Measurements from ENCODE around the gene IRGC. TPM values are rescaled to one million over a fixed set of nuclear protein-coding genes. Genes with fewer than 3 reads are reported as not detected.

The IRGC gene
- total RNA-seq, 2 experiments from 2014 or later: not detected

Other genes with a start within 250 kb of the IRGC start
- gene PHLDB3, start 211.3 kb upstream of the IRGC start, total RNA-seq: 10 to 100 TPM; 13.5 to 15.2 TPM
- gene ETHE1, start 188.9 kb upstream of the IRGC start, total RNA-seq: 100 to 1,000 TPM; 104 to 112 TPM
- gene ZNF575, start 182.9 kb upstream of the IRGC start, total RNA-seq: 1 to 10 TPM; 3.1 to 3.7 TPM
- gene XRCC1, start 140.5 kb upstream of the IRGC start, total RNA-seq: 10 to 100 TPM; 42.5 to 43.0 TPM
- gene PINLYP, start 140.3 kb upstream of the IRGC start, total RNA-seq: 1 to 10 TPM; 2.2 to 3.7 TPM
- 10 to 100 TPM; 18.3 to 19.9 TPM for gene IRGQ, start 119.9 kb upstream of the IRGC start, total RNA-seq
- gene ZNF576, start 119.5 kb upstream of the IRGC start, total RNA-seq: 10 to 100 TPM; 12.6 to 14.1 TPM
- gene SRRM5, start 104.0 kb upstream of the IRGC start, total RNA-seq: under 1 TPM; 0.39 to 0.59 TPM
- gene ZNF428, start 96.4 kb upstream of the IRGC start, total RNA-seq: 10 to 100 TPM; 11.7 to 12.5 TPM
- gene CADM4, start 76.2 kb upstream of the IRGC start, total RNA-seq: under 1 TPM; 0.39 to 0.57 TPM
- 10 to 100 TPM; 14.4 to 15.1 TPM for gene PLAUR, start 45.9 kb upstream of the IRGC start, total RNA-seq
- gene SMG9, start 38.9 kb downstream of the IRGC start, total RNA-seq: 10 to 100 TPM; 58.2 to 58.3 TPM
- 100 to 1,000 TPM; 120 to 130 TPM for gene KCNN4, start 64.9 kb downstream of the IRGC start, total RNA-seq
- 1 to 10 TPM in 1 of 2 experiments, under 1 TPM in 1; 0.62 to 1.2 TPM for gene LYPD5, start 86.4 kb downstream of the IRGC start, total RNA-seq
- gene ZNF283, start 111.2 kb downstream of the IRGC start, total RNA-seq: 1 to 10 TPM; 5.2 to 8.1 TPM
- 1 to 10 TPM in 1 of 2 experiments, under 1 TPM in 1; 0.61 to 1.4 TPM for gene ZNF404, start 167.9 kb downstream of the IRGC start, total RNA-seq
- 1 to 10 TPM; 7.7 to 9.6 TPM for gene ZNF45, start 219.2 kb downstream of the IRGC start, total RNA-seq
- 1 to 10 TPM in 1 of 2 experiments, under 1 TPM in 1; 0.73 to 1.0 TPM for gene ZNF221, start 235.2 kb downstream of the IRGC start, total RNA-seq